ENCODE results near the gene TBC1D8B. TPM values are rescaled to one million over a fixed set of nuclear protein-coding genes. Genes with fewer than 3 reads are reported as not detected.

The TBC1D8B gene
- polyA plus RNA-seq, 1 of the 3 experiments (the other 2 are of a cell fraction), result 0.03 TPM

GRCh38 chrX:106906361-106906760 lies 103.9 kb downstream of the TBC1D8B start:
- POLR2A ChIA-PET, result no interaction called here
- Histone ChIP-seq H3K4me2 (no peak overlapping the region), H3K36me3 (replicated peaks in 1 of 2; ENCODE audit: control insufficient read depth in 1 of 2, insufficient read depth in 2 of 2, low read length in 1 of 2) (no peaks in the 10 kb centered on the region), H2AFZ (ENCODE audit: low read depth) (no peak overlapping the region), H3K9me2 (no peaks in the 10 kb centered on the region), H3K27ac (ENCODE audit: low read depth in 2 of 2, low read length in 1 of 2) (no peak overlapping the region), H3K4me3 (ENCODE audit: low read depth in 2 of 2, low read length in 1 of 2) (no peak overlapping the region), H3K27me3 (ENCODE audit: insufficient read depth) (peaks cover 18% of the 10 kb centered on the region; the same call in 1 of the 2 replicates), H3K4me1 (ENCODE audit: control insufficient read depth in 1 of 2, insufficient read depth in 2 of 2, low read depth in 1 of 2, low read length in 1 of 2) (no peaks in the 10 kb centered on the region), H3K9me3 (no peaks in the 10 kb centered on the region), H3K9ac (no peak overlapping the region), H3K79me2 (ENCODE audit: insufficient read depth) (no peaks in the 10 kb centered on the region), H3F3A (replicated peaks; ENCODE audit: insufficient read depth) (no peaks in the 10 kb centered on the region), H4K20me1 (ENCODE audit: insufficient read depth) (no peaks in the 10 kb centered on the region)
- TF ChIP-seq RAD21 (IDR thresholded peaks at IDR 0.05; ENCODE audit: low read length) (no peak), JUND (IDR thresholded peaks at IDR 0.05) (no peak), NRF1 (IDR thresholded peaks at IDR 0.05; ENCODE audit: low read depth, low read length) (no peak), NFIC (IDR thresholded peaks at IDR 0.05; ENCODE audit: borderline replicate concordance) (no peak), FOSL2 (IDR thresholded peaks at IDR 0.05; ENCODE audit: borderline replicate concordance, low read depth) (no peak), EZH2phosphoT487 (IDR thresholded peaks at IDR 0.05; ENCODE audit: borderline replicate concordance, low read depth) (no peak), MAX (IDR thresholded peaks at IDR 0.05; ENCODE audit: low read depth) (no peak), USF1 (IDR thresholded peaks at IDR 0.05; ENCODE audit: borderline replicate concordance, low read depth) (no peak), SMC3 (IDR thresholded peaks at IDR 0.05; ENCODE audit: low read depth, low read length) (no peak), TCF12 (IDR thresholded peaks at IDR 0.05) (no peak), RFX5 (IDR thresholded peaks at IDR 0.05; ENCODE audit: low read length) (no peak), USF2 (IDR thresholded peaks at IDR 0.05; ENCODE audit: borderline replicate concordance, low read depth, low read length) (no peak), TEAD4 (IDR thresholded peaks at IDR 0.05; ENCODE audit: borderline replicate concordance, insufficient read depth) (no peak), YY1 (IDR thresholded peaks at IDR 0.05; ENCODE audit: low read depth) (no peak), IRF3 (IDR thresholded peaks at IDR 0.05; ENCODE audit: low read depth, low read length) (no peak), MEF2A (IDR thresholded peaks at IDR 0.05; ENCODE audit: borderline replicate concordance, low read depth) (no peak), PBX3 (IDR thresholded peaks at IDR 0.05) (no peak), REST (IDR thresholded peaks at IDR 0.05; ENCODE audit: low read depth, low read length) (no peak), EP300 (IDR thresholded peaks at IDR 0.05; ENCODE audit: borderline replicate concordance in 1 of 2, low read depth in 1 of 2, low read length in 1 of 2) (no peak), FOXM1 (IDR thresholded peaks at IDR 0.05; ENCODE audit: low read depth) (no peak)
- DNase-seq, result no peak
- CTCF ChIA-PET, result interaction anchor here (5.2 kb wide), 1 partner anchor 12 kb away, joined by 35 read pairs; no protein-coding TSS in a partner anchor
- WGBS (ENCODE audit: low lambda C conversion rate), result 47% methylated on average over 6 of the region's 6 CpGs
